HS-27A (cell line): ENCODE measurements around the gene FOXL3.

Experiments used
- DNase-seq: peaks from one replicate; pipeline ENCODE4 v3.0.0-alpha.2; 2012; ENCODE audit warnings: low read depth, missing footprints

The FOXL3 gene

GRCh38 chr7:338295-339061, 48.5 kb downstream of the FOXL3 start:
- DNase-seq, result no peak

GRCh38 chr7:339062-339342, 49.0 kb downstream of the FOXL3 start:
- no peak for DNase-seq

- no peak for DNase-seq
These were observed 49.7 kb downstream of the FOXL3 start for GRCh38 chr7:339696-340095.

GRCh38 chr7:340200-340937, 50.4 kb downstream of the FOXL3 start:
- DNase-seq, result no peak
